NAMALWA (cell line): ENCODE measurements around the gene KLHL10.
"Not testable (repeated sequence)": the region's sequence is repeated elsewhere in the genome, so short reads cannot be mapped to it uniquely, and the experiment has no call there.

ENCODE experiments used
- DNase-seq: peaks from one replicate; pipeline ENCODE4 v3.0.0-alpha.2; 2015; ENCODE audit warnings: low spot score

KLHL10 gene

GRCh38 chr17:41813152-41813680 is 24.4 kb upstream of the KLHL10 start:
- no peak for DNase-seq

- no peak for DNase-seq
Observed at GRCh38 chr17:41813699-41814124, 23.9 kb upstream of the KLHL10 start.

- DNase-seq: no peak
Observed at GRCh38 chr17:41814195-41814594, 23.4 kb upstream of the KLHL10 start.

- no peak for DNase-seq
Observed at GRCh38 chr17:41816637-41817320, 20.8 kb upstream of the KLHL10 start.

- no peak for DNase-seq
Observed at GRCh38 chr17:41818024-41818423, 19.6 kb upstream of the KLHL10 start.

GRCh38 chr17:41821776-41822175 is 15.8 kb upstream of the KLHL10 start:
- no peak for DNase-seq

- DNase-seq: no peak
Observed at GRCh38 chr17:41822216-41823140, 15.1 kb upstream of the KLHL10 start.

GRCh38 chr17:41823141-41823524 is 14.5 kb upstream of the KLHL10 start:
- DNase-seq: no peak

GRCh38 chr17:41823580-41823979 is 14.0 kb upstream of the KLHL10 start:
- no peak for DNase-seq

- no peak for DNase-seq
Observed at GRCh38 chr17:41824086-41824485, 13.5 kb upstream of the KLHL10 start.

GRCh38 chr17:41825175-41825845 is 12.3 kb upstream of the KLHL10 start:
- no peak for DNase-seq

- DNase-seq: not testable (repeated sequence)
Observed at GRCh38 chr17:41829961-41830360, 7.7 kb upstream of the KLHL10 start.

GRCh38 chr17:41835214-41835799 is 2.3 kb upstream of the KLHL10 start:
- no peak for DNase-seq

GRCh38 chr17:41835800-41836549 is 1.6 kb upstream of the KLHL10 start, which contains the start of gene NT5C3B:
NT5C3B (minus strand) TSS chr17:41836232; CDS start chr17:41836193, 39 bp downstream.
- peak; percentile 63 for DNase-seq

- no peak for DNase-seq
Observed at GRCh38 chr17:41836550-41837196, 952 bp upstream of the KLHL10 start.

- not testable (repeated sequence) for DNase-seq
Observed at GRCh38 chr17:41839448-41839847, 1.8 kb downstream of the KLHL10 start.

GRCh38 chr17:41840781-41841180 is 3.2 kb downstream of the KLHL10 start:
- not testable (repeated sequence) for DNase-seq

GRCh38 chr17:41844971-41845370 is 7.3 kb downstream of the KLHL10 start:
- no peak for DNase-seq

GRCh38 chr17:41848788-41849187 is 11.2 kb downstream of the KLHL10 start:
- DNase-seq: no peak

- DNase-seq: peak; percentile 46
Observed at GRCh38 chr17:41849251-41849990, 11.8 kb downstream of the KLHL10 start.
